ENCODE measurements around the gene REEP5.

GRCh38 chr5:112865128-112865527 is 56.9 kb downstream of the REEP5 start:
- no peak for TF ChIP-seq CTCF (conservative IDR thresholded peaks at IDR 0.05 in 1 of 2, IDR thresholded peaks at IDR 0.05 in 1 of 2; ENCODE audit: extremely low read depth in 1 of 2, insufficient read depth in 1 of 2, low read depth in 1 of 2, low read length in 2 of 2)
- no peak for TF ChIP-seq EZH2 (IDR thresholded peaks at IDR 0.05; ENCODE audit: borderline replicate concordance, low read length)

Data from mammary epithelial cell (primary cell).